ENCODE results near the gene HIVEP1.

DNA sequence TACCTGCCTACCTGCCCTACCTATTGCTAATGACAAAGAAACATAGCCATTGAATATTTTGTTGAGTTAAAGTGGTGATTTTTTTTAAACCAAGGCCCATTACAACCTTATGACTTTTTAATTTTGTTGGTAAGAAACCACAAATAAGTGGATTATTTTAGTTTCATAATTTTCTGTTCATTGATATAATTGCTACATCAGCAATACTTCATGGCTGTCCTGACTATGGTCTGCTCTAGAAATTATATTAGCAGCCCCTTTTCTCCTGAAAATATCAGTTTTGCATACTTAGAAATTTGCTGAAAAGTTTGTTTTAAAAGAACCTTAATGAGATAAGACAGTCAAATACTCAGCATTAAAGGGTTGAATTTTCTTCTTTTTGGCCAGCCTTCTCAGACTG is 106.5 kb downstream of the HIVEP1 start:
- TF ChIP-seq, protein P1, sequence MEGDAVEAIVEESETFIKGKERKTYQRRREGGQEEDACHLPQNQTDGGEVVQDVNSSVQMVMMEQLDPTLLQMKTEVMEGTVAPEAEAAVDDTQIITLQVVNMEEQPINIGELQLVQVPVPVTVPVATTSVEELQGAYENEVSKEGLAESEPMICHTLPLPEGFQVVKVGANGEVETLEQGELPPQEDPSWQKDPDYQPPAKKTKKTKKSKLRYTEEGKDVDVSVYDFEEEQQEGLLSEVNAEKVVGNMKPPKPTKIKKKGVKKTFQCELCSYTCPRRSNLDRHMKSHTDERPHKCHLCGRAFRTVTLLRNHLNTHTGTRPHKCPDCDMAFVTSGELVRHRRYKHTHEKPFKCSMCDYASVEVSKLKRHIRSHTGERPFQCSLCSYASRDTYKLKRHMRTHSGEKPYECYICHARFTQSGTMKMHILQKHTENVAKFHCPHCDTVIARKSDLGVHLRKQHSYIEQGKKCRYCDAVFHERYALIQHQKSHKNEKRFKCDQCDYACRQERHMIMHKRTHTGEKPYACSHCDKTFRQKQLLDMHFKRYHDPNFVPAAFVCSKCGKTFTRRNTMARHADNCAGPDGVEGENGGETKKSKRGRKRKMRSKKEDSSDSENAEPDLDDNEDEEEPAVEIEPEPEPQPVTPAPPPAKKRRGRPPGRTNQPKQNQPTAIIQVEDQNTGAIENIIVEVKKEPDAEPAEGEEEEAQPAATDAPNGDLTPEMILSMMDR (conservative IDR thresholded peaks at IDR 0.05; ENCODE audit: low read depth, low read length) = no peak
- TF ChIP-seq EZH2phosphoT487 (IDR thresholded peaks at IDR 0.05; ENCODE audit: borderline replicate concordance, low read length) = no peak
